Measurements from ENCODE around the gene MAPKAP1. TPM values are rescaled to one million over a fixed set of nuclear protein-coding genes. Genes with fewer than 3 reads are reported as not detected.

The MAPKAP1 gene
- total and polyA plus RNA-seq, 2 of the 13 experiments (the other 11 are each of a cell fraction or from before 2014, with no cell fraction given), result 45.0 to 64.3 TPM

- Histone ChIP-seq H3K9ac (ENCODE audit: insufficient read depth, low read depth, low read length) (no peak overlapping the region), H4K20me1 (ENCODE audit: insufficient read depth, low read length) (no peaks in the 10 kb centered on the region), H3K27me3 (ENCODE audit: control insufficient read depth in 1 of 2, insufficient read depth in 2 of 2, low read length in 2 of 2) (no peaks in the 10 kb centered on the region), H3K79me2 (ENCODE audit: insufficient read depth, low read length) (no peaks in the 10 kb centered on the region), H3K4me3 (replicated peaks in 1 of 3; ENCODE audit: insufficient read depth in 1 of 3, low read depth in 2 of 3, low read length in 3 of 3) (no peak overlapping the region), H3K36me3 (replicated peaks in 1 of 2; ENCODE audit: control insufficient read depth in 1 of 2, insufficient read depth in 2 of 2, low read length in 2 of 2) (no peaks in the 10 kb centered on the region), H3K4me1 (ENCODE audit: insufficient read depth, low read length) (0 out of 2 replicates have a peak, but pooled peaks cover 5% of the 10 kb centered on the region), H3K9me3 (ENCODE audit: low read length) (no peaks in the 10 kb centered on the region), H2AFZ (ENCODE audit: low read length) (no peak overlapping the region), H3K27ac (ENCODE audit: extremely low read length, insufficient read depth, low read length) (no peak overlapping the region), H3K4me2 (ENCODE audit: low read depth, low read length) (no peak overlapping the region)
- FAIRE-seq (no peak), ATAC-seq (no peak), DNase-seq (ENCODE audit: low spot score) (no peak)
- POLR2A ChIA-PET, result no interaction called here
- BruUV-seq (replicated peaks), result no TSS peak
- TF ChIP-seq DNMT1 (CRISPR knock-in tag; IDR thresholded peaks at IDR 0.05) (no peak), NR0B2 (CRISPR knock-in tag; IDR thresholded peaks at IDR 0.05) (no peak), KLF13 (CRISPR knock-in tag; IDR thresholded peaks at IDR 0.05) (no peak), BRCA1 (CRISPR knock-in tag; IDR thresholded peaks at IDR 0.05) (no peak), ZNF816 (CRISPR knock-in tag; IDR thresholded peaks at IDR 0.05; ENCODE audit: borderline replicate concordance) (no peak), ZNF629 (CRISPR knock-in tag; conservative IDR thresholded peaks at IDR 0.05) (no peak), POLR2G (IDR thresholded peaks at IDR 0.05; ENCODE audit: low read depth, low read length) (no peak), ZSCAN21 (CRISPR knock-in tag; IDR thresholded peaks at IDR 0.05; ENCODE audit: borderline replicate concordance) (no peak), NFAT5 (CRISPR knock-in tag; IDR thresholded peaks at IDR 0.05) (no peak), ZHX2 (IDR thresholded peaks at IDR 0.05; ENCODE audit: low read depth) (no peak), ZHX2 (CRISPR knock-in tag; IDR thresholded peaks at IDR 0.05; ENCODE audit: borderline replicate concordance) (no peak)
- WGBS (ENCODE audit: low lambda C conversion rate), result 89% methylated on average over 1 of the region's 1 CpG
- CTCF ChIA-PET (ENCODE audit: low intra/inter-chr PET ratio, low total read pairs), result no interaction called here
- in situ Hi-C loops (cut with HindIII; ENCODE audit: extremely low pct_ligation_motif_present, low pct_unique_long_range_greater_than_20kb) (no loop called here), intact Hi-C loops (cut with micrococcal nuclease; ENCODE audit: unreplicated experiment) (no loop called here)
Measured at GRCh38 chr9:125646217-125646616, 60.8 kb downstream of the MAPKAP1 start.

Measured in HepG2 (cell line).